Measurements from ENCODE around the gene PRKG2.

PRKG2 gene

GRCh38 chr4:81085291-81085690, 129.7 kb downstream of the PRKG2 start:
- no peak for DNase-seq

GRCh38 chr4:81084634-81085033, 130.4 kb downstream of the PRKG2 start:
- DNase-seq, result no peak

- DNase-seq, result no peak
These were observed 131.0 kb downstream of the PRKG2 start for GRCh38 chr4:81084029-81084428.

- no peak for DNase-seq
These were observed 133.9 kb downstream of the PRKG2 start for GRCh38 chr4:81081156-81081555.

- no peak for DNase-seq
These were observed 144.0 kb downstream of the PRKG2 start for GRCh38 chr4:81071013-81071412.

GRCh38 chr4:81069706-81070331, 145.2 kb downstream of the PRKG2 start:
- peak; percentile 46 for DNase-seq

- DNase-seq, result no peak
These were observed 149.6 kb downstream of the PRKG2 start for GRCh38 chr4:81065446-81065845.

- DNase-seq, result no peak
These were observed 153.0 kb downstream of the PRKG2 start for GRCh38 chr4:81062001-81062400.

GRCh38 chr4:81061344-81061730, 153.7 kb downstream of the PRKG2 start:
- DNase-seq, result no peak

GRCh38 chr4:81060587-81061343, 154.3 kb downstream of the PRKG2 start:
- no peak for DNase-seq

- no peak for DNase-seq
These were observed 156.4 kb downstream of the PRKG2 start for GRCh38 chr4:81058621-81059020.

GRCh38 chr4:81052119-81053068, 162.6 kb downstream of the PRKG2 start:
- DNase-seq, result no peak

GRCh38 chr4:81049907-81050306, 165.1 kb downstream of the PRKG2 start:
- DNase-seq, result no peak

GRCh38 chr4:81049330-81049729, 165.7 kb downstream of the PRKG2 start:
- DNase-seq, result no peak

GRCh38 chr4:81042578-81043365, 172.2 kb downstream of the PRKG2 start:
- DNase-seq, result no peak

- no peak for DNase-seq
These were observed 174.9 kb downstream of the PRKG2 start for GRCh38 chr4:81040012-81040659.

- no peak for DNase-seq
These were observed 175.6 kb downstream of the PRKG2 start for GRCh38 chr4:81039351-81039972.

- DNase-seq, result no peak
These were observed 176.2 kb downstream of the PRKG2 start for GRCh38 chr4:81038636-81039350.

All from GDM1 (cell line).